Stimulated activated CD8-positive, alpha-beta memory T cell treated with anti-CD3 and anti-CD28 coated beads, Interleukin-4, amount 100 ng/mL, for 1 hour (primary cell): Measurements from ENCODE around the gene DBN1.

ENCODE experiments used
- DNase-seq, 2 donors: peaks; one replicate each; pipeline ENCODE4 v3.0.0-alpha.2; 2020; ENCODE audit warnings: low read depth in 2 of 2, low spot score in 1 of 2

DBN1 gene

GRCh38 chr5:177475563-177476427 lies 2.4 kb upstream of the DBN1 start:
- no peak for DNase-seq

DNA sequence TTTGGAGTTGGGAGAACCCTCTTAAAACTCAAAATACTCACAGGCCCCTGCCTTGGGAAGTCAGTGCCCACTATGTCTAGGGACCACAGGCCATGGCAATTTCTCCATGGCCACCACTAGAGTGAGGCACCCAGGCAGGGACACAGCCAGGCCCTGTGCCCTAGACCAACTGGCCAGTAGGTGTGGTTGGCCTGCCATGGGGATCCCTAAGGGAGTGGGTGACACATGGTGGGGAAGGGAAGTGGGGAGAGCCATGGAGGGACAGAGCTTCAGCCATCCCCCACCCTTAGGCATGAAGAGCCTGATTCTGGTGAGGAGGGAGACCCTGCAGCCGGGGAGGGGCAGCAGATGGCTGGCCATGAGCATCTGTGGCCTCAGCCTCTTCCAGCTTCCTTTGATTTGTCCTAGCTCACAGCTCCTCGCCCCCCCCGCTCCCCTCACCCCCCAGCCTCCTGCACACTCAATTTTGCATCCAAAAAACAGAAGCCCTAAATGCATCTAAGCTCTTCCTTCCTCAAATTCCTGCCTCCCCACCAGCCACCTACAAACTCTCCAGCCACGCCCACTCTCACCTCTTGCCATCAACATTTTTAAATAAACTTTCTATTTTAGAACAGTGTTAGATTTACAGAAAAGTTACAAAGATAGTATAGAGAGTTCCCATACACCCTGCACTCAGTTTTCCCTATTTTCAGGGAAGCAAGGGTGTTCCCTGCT lies 1.6 kb upstream of the DBN1 start:
- no peak for DNase-seq

DNA sequence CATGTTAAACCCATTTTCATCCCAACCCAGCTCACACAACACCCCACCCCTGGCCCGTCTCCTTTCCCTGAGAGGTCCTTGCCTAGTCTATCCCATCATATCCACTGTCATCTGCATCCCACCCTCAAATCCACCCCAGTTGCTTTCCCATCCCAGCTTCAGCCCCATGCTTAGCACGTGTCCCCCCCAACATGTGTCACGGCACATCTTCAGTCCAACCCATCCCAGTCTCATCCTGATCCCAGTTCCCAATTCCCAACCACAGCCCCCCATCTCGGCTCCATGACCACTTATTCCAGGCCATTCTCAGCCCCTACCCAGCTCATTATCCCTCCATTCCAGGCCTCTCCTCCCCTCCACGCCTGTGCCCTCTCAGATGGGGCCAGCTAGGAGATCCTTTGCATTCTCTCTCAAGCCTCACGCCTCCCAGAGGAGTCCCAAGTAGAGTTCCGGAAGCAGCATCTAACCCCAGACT lies 605 bp upstream of the DBN1 start:
- DNase-seq: no peak

DNA sequence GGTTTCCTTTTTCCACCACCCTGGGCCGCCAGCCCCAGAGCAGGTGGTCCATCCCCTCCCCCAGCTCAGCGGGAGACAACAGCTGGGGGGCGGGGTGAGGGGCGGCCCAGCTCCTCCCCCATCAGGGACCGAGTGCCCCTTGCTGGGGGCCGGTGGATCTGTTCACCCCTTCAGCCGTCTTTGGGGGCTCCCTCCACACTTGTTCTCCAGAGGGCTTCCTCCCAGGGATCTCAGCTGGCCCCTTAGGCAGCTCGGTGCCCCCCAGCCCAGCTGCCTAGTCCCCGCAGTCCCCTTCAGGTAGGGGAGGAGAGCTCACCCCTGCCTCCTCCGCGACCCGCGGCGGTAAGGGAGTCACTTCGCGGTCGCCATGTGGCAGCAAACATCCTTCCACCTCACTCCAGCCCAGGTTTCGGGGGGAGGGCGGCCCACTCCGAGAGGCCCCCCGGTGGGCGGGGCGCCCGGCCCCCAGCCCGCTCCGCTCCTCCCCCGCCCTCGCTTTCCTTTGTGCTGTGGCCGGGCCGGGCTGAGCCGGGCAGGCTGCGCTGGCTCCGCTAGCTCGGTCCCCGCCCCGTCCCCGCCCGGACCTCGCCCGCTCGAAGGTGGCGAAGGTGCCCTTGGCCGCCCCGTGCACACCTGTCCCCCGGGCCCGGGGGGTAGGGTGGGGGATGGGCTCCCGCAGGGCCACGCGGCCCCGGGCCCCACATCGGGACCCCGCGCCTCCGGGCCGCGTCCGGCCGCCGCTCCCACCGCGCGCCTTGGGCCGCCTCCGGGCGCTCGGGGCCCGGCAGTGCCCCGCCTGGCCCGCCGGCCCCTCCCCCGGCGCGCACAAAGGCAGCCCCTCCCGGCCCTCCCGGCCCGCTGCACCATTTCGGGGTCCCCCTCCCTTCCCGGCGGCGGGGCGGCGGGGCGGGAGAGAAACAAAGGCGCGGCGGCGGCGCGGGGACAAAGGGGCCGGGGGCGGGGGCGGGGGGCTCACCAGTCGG lies 683 bp downstream of the DBN1 start:
- peak in 1 of 2 donors; percentile 34 for DNase-seq

GRCh38 chr5:177471610-177472356 lies 1.7 kb downstream of the DBN1 start:
- no peak for DNase-seq

- no peak for DNase-seq
These were observed 2.5 kb downstream of the DBN1 start for GRCh38 chr5:177470759-177471536.

GRCh38 chr5:177469750-177470525 lies 3.5 kb downstream of the DBN1 start:
- no peak for DNase-seq

DNA sequence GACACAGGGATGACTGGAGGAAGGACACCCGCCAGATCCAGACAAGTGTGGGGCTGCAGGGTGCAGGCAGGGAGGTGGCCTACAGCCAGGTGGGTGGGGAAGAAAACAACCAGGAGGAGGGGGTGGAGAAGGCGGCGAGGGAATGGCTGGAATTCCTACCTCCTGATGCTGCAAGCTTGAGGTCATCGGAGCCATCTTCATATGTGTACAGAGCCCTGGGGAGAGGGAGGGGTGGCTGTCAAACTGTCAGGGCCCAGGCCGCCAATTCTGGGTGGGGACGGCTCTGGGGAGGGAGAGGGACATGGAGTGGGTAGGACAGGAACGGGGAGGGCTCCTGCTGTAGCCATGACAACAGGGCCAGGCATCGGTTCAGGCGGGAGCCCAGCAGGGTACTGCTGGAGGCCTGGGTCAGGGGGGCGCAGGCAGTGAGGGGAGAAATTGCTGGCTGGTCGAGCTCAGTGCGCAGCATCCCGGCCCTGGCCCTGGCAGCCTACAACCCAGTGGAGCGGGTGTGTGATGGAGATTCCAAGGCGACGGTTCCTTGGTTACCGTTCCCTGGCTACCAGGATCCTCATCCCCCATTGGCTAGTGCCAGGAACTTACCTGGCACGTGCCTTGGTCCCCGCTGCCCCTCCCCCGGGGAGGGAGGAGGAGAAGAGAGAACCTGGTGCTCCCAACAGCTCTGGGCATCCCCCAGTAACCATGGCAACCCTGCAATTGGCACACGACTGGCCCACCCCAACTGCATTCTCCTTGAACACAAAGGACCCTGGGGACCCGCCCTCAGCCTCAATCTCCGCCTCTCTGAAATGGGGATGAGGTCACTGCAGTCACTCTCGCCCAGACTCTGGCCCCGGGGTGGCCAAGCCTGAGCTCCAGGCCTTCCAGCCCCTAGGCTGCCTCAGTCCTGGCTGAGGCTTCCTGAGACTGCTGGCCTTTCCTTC lies 4.5 kb downstream of the DBN1 start:
- DNase-seq: no peak

DNA sequence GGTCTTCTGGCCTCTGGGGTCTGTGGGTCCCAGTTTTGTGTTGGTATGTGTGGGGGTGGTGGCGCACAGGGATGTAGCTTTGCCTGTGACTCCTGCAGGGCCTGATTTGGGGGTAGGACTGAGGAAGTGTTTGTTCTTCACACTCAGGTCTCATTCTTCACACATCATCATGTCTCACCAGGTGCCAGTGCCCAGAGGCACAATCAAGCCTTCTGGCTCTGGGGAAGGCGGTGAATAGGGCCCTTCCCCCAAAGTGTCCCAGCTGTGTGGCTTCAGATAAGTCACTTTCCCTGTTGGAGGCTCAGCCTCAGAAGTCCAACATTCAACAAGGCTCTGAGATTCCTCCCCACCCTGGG lies 5.1 kb downstream of the DBN1 start:
- DNase-seq: no peak

GRCh38 chr5:177467436-177467835 lies 6.0 kb downstream of the DBN1 start:
- no peak for DNase-seq

DNA sequence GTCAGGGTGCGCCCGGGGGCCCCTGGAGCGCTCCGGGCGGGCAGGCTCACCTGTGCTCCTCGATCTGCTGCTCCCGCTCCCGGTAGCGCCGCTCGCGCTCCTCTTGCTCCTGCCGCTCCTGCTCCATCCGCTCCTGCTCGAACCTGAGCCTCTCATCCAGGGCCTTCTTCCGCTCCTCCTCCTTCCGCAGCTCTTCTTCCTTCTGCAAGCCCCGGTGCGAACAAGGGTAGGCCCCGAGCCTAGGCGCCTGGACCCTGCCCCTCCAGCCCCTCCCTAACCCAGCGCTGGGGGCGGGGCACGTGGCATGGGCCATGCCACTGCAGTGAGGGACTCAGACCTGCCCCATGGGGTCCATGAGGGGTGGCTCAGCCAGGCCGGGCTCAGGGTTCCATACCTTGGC lies 6.6 kb downstream of the DBN1 start:
- no peak for DNase-seq

DNA sequence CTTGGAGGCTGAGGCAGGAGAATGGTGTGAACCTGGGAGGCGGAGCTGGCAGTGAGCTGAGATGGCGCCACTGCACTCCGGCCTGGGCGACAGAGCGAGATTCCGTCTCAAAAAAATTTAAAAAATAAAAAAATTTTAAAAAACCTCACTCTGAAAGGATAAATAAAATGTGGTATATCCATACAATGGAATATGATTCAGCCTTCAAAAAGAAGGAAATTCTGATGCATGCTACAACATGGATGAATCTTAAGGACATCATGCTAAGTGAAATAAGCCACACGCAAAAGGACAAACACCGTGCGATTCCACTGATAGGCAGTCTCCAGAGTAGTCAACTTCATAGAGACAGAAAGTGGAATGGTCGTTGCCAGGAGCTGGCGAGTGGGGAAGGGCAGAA lies 8.4 kb downstream of the DBN1 start:
- no peak for DNase-seq

- DNase-seq: no peak
These were observed 11.3 kb downstream of the DBN1 start for GRCh38 chr5:177462021-177462670.

DNA sequence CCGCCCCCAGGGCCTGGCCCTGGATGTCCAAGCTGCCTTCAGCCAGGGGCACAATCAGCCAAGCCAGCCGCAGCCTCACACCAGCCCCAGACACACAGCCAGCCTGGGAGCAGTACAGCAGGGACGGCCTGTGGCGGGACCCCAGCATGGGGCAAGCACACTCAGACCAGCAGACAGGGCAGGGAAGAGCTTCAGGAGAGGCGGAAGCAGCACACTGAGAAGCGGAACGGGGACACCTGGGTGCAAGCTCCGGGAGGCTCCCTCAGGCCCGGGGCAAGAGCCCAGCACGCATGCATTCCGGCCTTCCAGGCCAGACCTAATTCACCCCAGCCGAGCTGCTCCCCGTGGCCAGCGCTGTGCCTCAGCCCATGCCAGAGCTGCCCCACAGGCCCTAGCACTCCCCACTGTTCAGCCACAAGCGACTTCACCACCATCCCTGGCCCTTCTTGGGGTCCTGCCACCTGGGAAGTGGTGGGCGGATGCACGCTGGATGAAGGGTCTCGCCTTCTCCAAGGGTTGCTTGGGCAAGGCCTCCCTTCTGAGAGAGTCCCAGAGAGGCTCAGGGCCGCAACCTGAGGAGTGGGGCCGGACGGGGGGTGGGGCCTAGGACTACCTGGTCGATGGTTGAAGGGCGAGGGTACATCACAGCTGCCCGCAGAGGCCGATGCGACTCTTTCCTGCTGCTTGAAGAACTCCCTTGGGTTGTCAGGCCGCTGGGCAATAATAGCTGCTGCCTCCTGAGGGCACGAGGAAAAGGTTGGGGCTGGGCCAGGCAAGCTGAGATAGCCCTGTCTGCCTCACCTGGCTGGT lies 13.4 kb downstream of the DBN1 start:
- no peak for DNase-seq

DNA sequence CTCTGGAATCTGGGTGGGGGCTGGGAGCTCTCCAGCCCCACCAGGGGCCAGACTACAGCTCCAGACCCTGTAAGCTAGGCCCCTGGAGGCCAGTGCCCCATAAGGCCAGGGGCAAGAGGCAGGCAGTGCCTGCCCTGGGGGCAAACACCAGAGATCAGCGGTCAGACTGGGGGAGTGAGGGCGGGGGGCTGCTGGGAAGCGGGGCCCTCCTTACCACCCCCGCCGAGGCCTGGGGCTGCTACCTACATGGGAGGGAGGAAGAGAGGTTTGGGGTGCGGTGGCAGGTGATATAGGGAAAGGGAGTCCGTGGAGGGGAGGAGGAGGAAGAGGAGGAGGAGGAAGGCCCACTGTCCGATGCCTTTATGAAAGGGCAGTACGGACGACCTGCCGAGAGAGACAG lies 14.1 kb downstream of the DBN1 start:
- no peak for DNase-seq

DNA sequence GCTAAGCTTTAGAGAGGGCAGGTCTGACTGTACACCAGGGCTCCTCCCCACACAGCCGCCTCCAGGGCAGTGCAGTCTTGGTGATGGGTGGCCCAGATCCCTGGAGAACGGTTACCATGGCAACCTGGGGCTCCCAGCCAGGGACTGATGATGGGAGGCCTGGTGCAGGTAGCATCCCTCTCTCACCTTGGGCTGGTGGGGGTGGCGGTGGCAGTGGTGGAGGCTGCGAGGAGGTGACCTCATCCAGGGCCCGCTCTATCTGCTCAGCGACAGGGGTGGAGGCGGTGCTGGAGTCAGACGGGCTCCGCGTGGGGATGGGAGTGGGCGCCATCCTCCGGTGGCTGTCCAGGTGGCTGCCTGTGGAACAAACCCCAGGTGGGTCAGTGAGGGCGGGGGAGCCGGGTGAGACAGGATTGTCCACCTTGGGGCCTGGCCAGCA lies 14.5 kb downstream of the DBN1 start:
- no peak for DNase-seq
